Endothelial cell of umbilical vein (primary cell): Measurements from ENCODE around the gene NFKB2. TPM values are rescaled to one million over a fixed set of nuclear protein-coding genes. Genes with fewer than 3 reads are reported as not detected.

Experiments
- BruUV-seq: library from RNA; stranded (reverse); fragments of 400-500 nt; replicated peaks from 2 replicates; lab custom pipeline; 2021; lab: Mats Ljungman, UMichigan
- CTCF ChIA-PET: fragments of 300-600, 350-600 bp; sonication (Branson Sonifier 250); formaldehyde crosslinking; loops from one replicate; lab custom pipeline; 2021; ENCODE audit warnings: antibody characterized with exemption, inconsistent platforms; lab: Charles Lee
- POLR2A ChIA-PET: fragments of 300-600, 350-600 bp; sonication (Branson Sonifier 250); formaldehyde crosslinking; loops from one replicate; lab custom pipeline; 2021; ENCODE audit warnings: antibody characterized with exemption, inconsistent platforms; lab: Charles Lee
- DNase-seq: peaks from one replicate; pipeline ENCODE4 v3.0.0-alpha.2; 2011; ENCODE audit warnings: low read depth, low spot score
- FAIRE-seq: peaks from 2 replicates; lab custom pipeline; 2011; peaks lifted over from hg19 to GRCh38; lab: Jason Lieb, UNC
- H2AFZ ChIP-seq: 2 replicates; pipeline ENCODE4 v1.6.0; 2012; ENCODE audit warnings: low read depth, low read length, control low read depth, inconsistent platforms
- H3K27ac ChIP-seq: 2 replicates; pipeline ENCODE4 v1.5.1; 2011; ENCODE audit warnings: low read depth, mild to moderate bottlenecking, control low read depth, low read length, moderate library complexity; ENCODE audit not compliant: insufficient read depth
- H3K27me3 ChIP-seq, 2 experiments: 2 replicates each; pipeline versions ENCODE4 v1.6.0 to v1.6.1; 2011; ENCODE audit warnings: low read length in 2 of 2, mixed read lengths in 1 of 2; ENCODE audit not compliant: control insufficient read depth in 2 of 2, insufficient read depth in 2 of 2
- H3K36me3 ChIP-seq, 2 experiments: 2 replicates in 1 of 2; 3 replicates in 1 of 2; pipeline ENCODE4 v1.5.1; 2011; ENCODE audit warnings: low read length in 2 of 2, mild to moderate bottlenecking in 1 of 2, moderate library complexity in 1 of 2; ENCODE audit not compliant: control insufficient read depth in 2 of 2, insufficient read depth in 2 of 2; ENCODE audit errors: extremely low read depth in 1 of 2
- H3K4me1 ChIP-seq: 3 replicates; pipeline ENCODE4 v1.5.1; 2011; ENCODE audit warnings: mild to moderate bottlenecking, low read length; ENCODE audit not compliant: control insufficient read depth, insufficient read depth; ENCODE audit errors: extremely low read depth
- H3K4me2 ChIP-seq: 2 replicates; pipeline ENCODE4 v1.6.1; 2011; ENCODE audit warnings: low read length, control low read depth, mixed read lengths; ENCODE audit not compliant: insufficient read depth
- H3K4me3 ChIP-seq, 3 experiments: fragments of 200-600 bp in 1 of 3; sonication (generic), shearing (Covaris generic) in 1 of 3; replicated peaks in 1 of 3; 2 replicates each; pipeline ENCODE4 v1.5.1; 2011 to 2016; ENCODE audit warnings: control low read depth in 3 of 3, low read length in 3 of 3, mild to moderate bottlenecking in 2 of 3, inconsistent platforms in 1 of 3, low read depth in 1 of 3, moderate library complexity in 1 of 3; ENCODE audit not compliant: insufficient read depth in 1 of 3
- H3K79me2 ChIP-seq: 2 replicates; pipeline ENCODE4 v1.6.0; 2012; ENCODE audit warnings: low read length, inconsistent platforms; ENCODE audit not compliant: control insufficient read depth, insufficient read depth
- H3K9ac ChIP-seq: replicated peaks from 2 replicates; pipeline ENCODE3; 2011; ENCODE audit warnings: low read length, control low read depth; ENCODE audit not compliant: insufficient read depth; ENCODE audit errors: extremely low read depth
- H3K9me1 ChIP-seq: replicated peaks from 3 replicates; pipeline ENCODE4 v1.6.0; 2011; ENCODE audit warnings: mild to moderate bottlenecking, low read length; ENCODE audit not compliant: control insufficient read depth, insufficient read depth; ENCODE audit errors: extremely low read depth
- H3K9me3 ChIP-seq: replicated peaks from 2 replicates; pipeline ENCODE4 v1.5.1; 2012; ENCODE audit warnings: low read length, inconsistent platforms; ENCODE audit not compliant: control insufficient read depth, insufficient read depth
- H4K20me1 ChIP-seq: replicated peaks from 2 replicates; pipeline ENCODE3; 2011; ENCODE audit warnings: mild to moderate bottlenecking, low read length; ENCODE audit not compliant: control insufficient read depth, insufficient read depth; ENCODE audit errors: extremely low read depth
- EZH2 ChIP-seq: IDR thresholded peaks from 2 replicates; pipeline ENCODE4 v1.6.1; 2012; ENCODE audit warnings: borderline replicate concordance, low read depth, mild to moderate bottlenecking, moderate library complexity, low read length, inconsistent platforms; ENCODE audit not compliant: severe bottlenecking
- MAX ChIP-seq: IDR thresholded peaks from 2 replicates; pipeline ENCODE4 v1.6.1; 2011; ENCODE audit not compliant: insufficient read depth, insufficient read length
- POLR2A ChIP-seq: IDR thresholded peaks from 2 replicates; pipeline ENCODE4 v1.6.1; 2012; ENCODE audit warnings: low read depth, mild to moderate bottlenecking, control low read depth, low read length
- POLR2AphosphoS5 ChIP-seq: IDR thresholded peaks from 2 replicates; pipeline ENCODE4 v1.6.1; 2012; ENCODE audit warnings: low read depth, mild to moderate bottlenecking, control low read depth, low read length, moderate library complexity; ENCODE audit not compliant: insufficient read depth
- dilution Hi-C: fragments of 300-500 bp; cut with MboI; formaldehyde crosslinking; loops from one replicate; pipeline ENCODE4 v1.15.0; 2019; ENCODE audit warnings: low sequenced_read_pairs; ENCODE audit not compliant: extremely low pct_ligation_motif_present
- intact Hi-C: fragments of 100-400 bp; cut with micrococcal nuclease; formaldehyde crosslinking; loops from one replicate; pipeline ENCODE4 v1.10.0; 2022
- polyA plus RNA-seq, 4 experiments: library from polyadenylated mRNA; depleted of rRNA in 3 of 4; stranded (reverse) in 3 of 4; unstranded in 1 of 4; fragments of >200 nt; gene quantifications; 2 replicates each; pipeline versions ENCODE4 v1.2.1 to v1.2.3, GENCODE V29; 2011 to 2012; ENCODE audit warnings: missing spikeins in 1 of 4
- total RNA-seq: library from RNA; stranded (reverse); gene quantifications from 2 replicates; pipeline ENCODE4 v1.2.3, GENCODE V29; 2021

Gene NFKB2
- total and polyA plus RNA-seq, 2 donors (not counting 3 experiments of a cell fraction or from before 2014, with no cell fraction given) = 21.0 to 25.6 TPM

GRCh38 chr10:102418622-102419268 lies 23.2 kb downstream of the NFKB2 start, which contains the start of gene PSD:
Gene PSD, minus strand, starts transcription at chr10:102418785. Its CDS starts 1,747 bp downstream, at chr10:102417038.
- H3K4me3 ChIP-seq = peak within 1 kb of the TSS in 2 of 3 experiments; percentile 7 to 20
- peaks cover 3 to 7% of the 10 kb centered on the region in 2 experiments for H3K27me3 ChIP-seq
- FAIRE-seq = no peak
- no peak within 1 kb of the TSS for H3K9ac ChIP-seq
- H3K9me1 ChIP-seq = no peaks in the 10 kb centered on the region
- H3K4me1 ChIP-seq = peaks cover 20% of the 10 kb centered on the region
- ChIA-PET POLR2A (no interaction called here), CTCF (no interaction called here)
- BruUV-seq = no TSS peak
- no peaks in the 10 kb centered on the region for H3K9me3 ChIP-seq
- no peaks in the 10 kb centered on the region for H4K20me1 ChIP-seq
- peak within 1 kb of the TSS; percentile 63 for H3K4me2 ChIP-seq
- peaks cover 0 to 8% of the 10 kb centered on the region in 2 experiments for H3K36me3 ChIP-seq
- dilution Hi-C loops (no loop called here), intact Hi-C loops (no loop called here)
- H3K27ac ChIP-seq = no peak within 1 kb of the TSS
- DNase-seq = no peak
- H2AFZ ChIP-seq = peak within 1 kb of the TSS; percentile 5
- H3K79me2 ChIP-seq = no peaks in the 10 kb centered on the region
- no peak for TF ChIP-seq POLR2A
- no peak for TF ChIP-seq EZH2
- TF ChIP-seq MAX = no peak
- no peak for TF ChIP-seq POLR2AphosphoS5
